Liver (tissue), 3 donors: Measurements from ENCODE around the gene L2HGDH.

Experiments used
- CTCF ChIP-seq: fragments of 150-350 bp; IDR thresholded peaks from 2 replicates; pipeline ENCODE4 v1.5.1; 2017; ENCODE audit warnings: improper control_type of control experiment, low read depth, low read length; ENCODE audit not compliant: missing input control
- EGR1 ChIP-seq, 2 donors: IDR thresholded peaks; 2 replicates each; pipeline ENCODE4 v1.6.1; 2016 to 2018; ENCODE audit warnings: antibody characterized with exemption in 2 of 2, low read depth in 2 of 2
- FOXA1 ChIP-seq: IDR thresholded peaks from 2 replicates; pipeline ENCODE4 v1.6.1; 2016; ENCODE audit warnings: antibody characterized with exemption
- HNF4A ChIP-seq, 2 donors: conservative IDR thresholded peaks; 2 replicates each; pipeline ENCODE4 v1.6.1; 2016; ENCODE audit warnings: antibody characterized with exemption in 2 of 2, mild to moderate bottlenecking in 2 of 2
- MAX ChIP-seq: IDR thresholded peaks from 2 replicates; pipeline ENCODE4 v1.6.1; 2016; ENCODE audit warnings: antibody characterized with exemption
- NR2F2 ChIP-seq: IDR thresholded peaks from 2 replicates; pipeline ENCODE4 v1.6.1; 2016; ENCODE audit warnings: antibody characterized with exemption
- RAD21 ChIP-seq, 2 donors: IDR thresholded peaks; 2 replicates each; pipeline ENCODE4 v1.6.1; 2016; ENCODE audit warnings: antibody characterized with exemption in 2 of 2, mild to moderate bottlenecking in 2 of 2
- SP1 ChIP-seq: IDR thresholded peaks from 2 replicates; pipeline ENCODE4 v1.6.1; 2018; ENCODE audit warnings: antibody characterized with exemption, mild to moderate bottlenecking
- TAF1 ChIP-seq: conservative IDR thresholded peaks from 2 replicates; pipeline ENCODE4 v1.6.1; 2016; ENCODE audit warnings: antibody characterized with exemption, mild to moderate bottlenecking
- YY1 ChIP-seq: IDR thresholded peaks from 2 replicates; pipeline ENCODE4 v1.6.1; 2016; ENCODE audit warnings: antibody characterized with exemption, mild to moderate bottlenecking
- ZBTB33 ChIP-seq: IDR thresholded peaks from 2 replicates; pipeline ENCODE4 v1.6.1; 2016; ENCODE audit warnings: antibody characterized with exemption
- TF ChIP-seq, protein P1 (sequence below): IDR thresholded peaks from 2 replicates; pipeline ENCODE4 v1.6.1; 2016; ENCODE audit warnings: antibody characterized with exemption, mild to moderate bottlenecking
- TF ChIP-seq, protein P2 (sequence below): IDR thresholded peaks from 2 replicates; pipeline ENCODE4 v1.6.1; 2016; ENCODE audit warnings: antibody characterized with exemption
- donor health status: healthy.
- donor health status: healthy.

DNA sequence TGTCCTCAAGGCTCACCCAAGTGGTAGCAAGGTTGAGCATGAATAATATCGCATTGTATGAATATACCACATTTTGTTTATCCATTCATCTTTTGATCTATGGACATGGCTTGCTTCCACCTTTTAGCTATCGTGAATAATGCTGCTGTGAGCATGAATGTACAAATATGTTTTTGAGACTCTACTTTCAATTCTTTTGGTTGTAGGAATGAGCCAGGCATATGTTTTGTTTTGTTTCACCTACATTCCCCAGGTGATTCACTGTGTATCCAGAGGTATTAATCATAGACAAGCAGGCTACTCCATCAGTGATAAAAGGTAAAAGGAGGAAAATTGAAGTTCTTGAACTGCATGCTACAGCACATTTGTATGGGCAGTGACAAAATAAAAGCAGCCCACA lies 48.8 kb upstream of the L2HGDH start:
- TF ChIP-seq CTCF (no peak), FOXA1 (no peak), TAF1 (no peak), MAX (no peak), ZBTB33 (no peak), RAD21 (IDR thresholded peaks at IDR 0.05) (no peak), NR2F2 (no peak), HNF4A (conservative IDR thresholded peaks at IDR 0.05) (no peak), SP1 (no peak), YY1 (no peak), EGR1 (IDR thresholded peaks at IDR 0.05; ENCODE audit: low read depth in 2 of 2) (no peak)
- TF ChIP-seq, protein P1, sequence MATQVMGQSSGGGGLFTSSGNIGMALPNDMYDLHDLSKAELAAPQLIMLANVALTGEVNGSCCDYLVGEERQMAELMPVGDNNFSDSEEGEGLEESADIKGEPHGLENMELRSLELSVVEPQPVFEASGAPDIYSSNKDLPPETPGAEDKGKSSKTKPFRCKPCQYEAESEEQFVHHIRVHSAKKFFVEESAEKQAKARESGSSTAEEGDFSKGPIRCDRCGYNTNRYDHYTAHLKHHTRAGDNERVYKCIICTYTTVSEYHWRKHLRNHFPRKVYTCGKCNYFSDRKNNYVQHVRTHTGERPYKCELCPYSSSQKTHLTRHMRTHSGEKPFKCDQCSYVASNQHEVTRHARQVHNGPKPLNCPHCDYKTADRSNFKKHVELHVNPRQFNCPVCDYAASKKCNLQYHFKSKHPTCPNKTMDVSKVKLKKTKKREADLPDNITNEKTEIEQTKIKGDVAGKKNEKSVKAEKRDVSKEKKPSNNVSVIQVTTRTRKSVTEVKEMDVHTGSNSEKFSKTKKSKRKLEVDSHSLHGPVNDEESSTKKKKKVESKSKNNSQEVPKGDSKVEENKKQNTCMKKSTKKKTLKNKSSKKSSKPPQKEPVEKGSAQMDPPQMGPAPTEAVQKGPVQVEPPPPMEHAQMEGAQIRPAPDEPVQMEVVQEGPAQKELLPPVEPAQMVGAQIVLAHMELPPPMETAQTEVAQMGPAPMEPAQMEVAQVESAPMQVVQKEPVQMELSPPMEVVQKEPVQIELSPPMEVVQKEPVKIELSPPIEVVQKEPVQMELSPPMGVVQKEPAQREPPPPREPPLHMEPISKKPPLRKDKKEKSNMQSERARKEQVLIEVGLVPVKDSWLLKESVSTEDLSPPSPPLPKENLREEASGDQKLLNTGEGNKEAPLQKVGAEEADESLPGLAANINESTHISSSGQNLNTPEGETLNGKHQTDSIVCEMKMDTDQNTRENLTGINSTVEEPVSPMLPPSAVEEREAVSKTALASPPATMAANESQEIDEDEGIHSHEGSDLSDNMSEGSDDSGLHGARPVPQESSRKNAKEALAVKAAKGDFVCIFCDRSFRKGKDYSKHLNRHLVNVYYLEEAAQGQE = no peak
- TF ChIP-seq, protein P2, sequence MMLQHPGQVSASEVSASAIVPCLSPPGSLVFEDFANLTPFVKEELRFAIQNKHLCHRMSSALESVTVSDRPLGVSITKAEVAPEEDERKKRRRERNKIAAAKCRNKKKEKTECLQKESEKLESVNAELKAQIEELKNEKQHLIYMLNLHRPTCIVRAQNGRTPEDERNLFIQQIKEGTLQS = no peak
